OCI-LY1 (cell line): ENCODE results near the gene NTHL1.

Experiments
- H2AFZ ChIP-seq: fragments of 200-600 bp; sonication (generic), shearing (Covaris generic); 2 replicates; pipeline ENCODE4 v1.6.0; 2014; ENCODE audit warnings: antibody characterized with exemption, mild to moderate bottlenecking, low read length
- H3F3A ChIP-seq: fragments of 200-600 bp; sonication (generic), shearing (Covaris generic); 2 replicates; pipeline ENCODE4 v1.6.0; 2014; ENCODE audit warnings: mild to moderate bottlenecking, antibody characterized with exemption, low read length, moderate library complexity; ENCODE audit not compliant: insufficient read depth
- H3K27ac ChIP-seq: fragments of 200-600 bp; sonication (generic); 2 replicates; pipeline ENCODE4 v1.5.1; 2014; ENCODE audit warnings: low read length, mixed run types, mild to moderate bottlenecking, low read depth; ENCODE audit not compliant: poor library complexity, severe bottlenecking
- H3K27me3 ChIP-seq: fragments of 200-600 bp; sonication (generic); 2 replicates; pipeline ENCODE4 v1.6.0; 2014; ENCODE audit warnings: antibody characterized with exemption, mild to moderate bottlenecking, low read length, moderate library complexity; ENCODE audit not compliant: insufficient read depth
- H3K36me3 ChIP-seq: fragments of 200-600 bp; sonication (generic); 2 replicates; pipeline ENCODE4 v1.6.1; 2014; ENCODE audit warnings: mild to moderate bottlenecking, antibody characterized with exemption, low read length, moderate library complexity, mixed read lengths; ENCODE audit not compliant: insufficient read depth
- H3K4me1 ChIP-seq: fragments of 200-600 bp; sonication (generic); 2 replicates; pipeline ENCODE4 v1.5.1; 2014; ENCODE audit warnings: mild to moderate bottlenecking, low read length, moderate library complexity; ENCODE audit not compliant: insufficient read depth, severe bottlenecking
- H3K4me2 ChIP-seq: fragments of 200-600 bp; sonication (generic), shearing (Covaris generic); 2 replicates; pipeline ENCODE4 v1.6.1; 2014; ENCODE audit warnings: low read length
- H3K4me3 ChIP-seq: fragments of 200-600 bp; sonication (generic); 2 replicates; pipeline ENCODE4 v1.5.1; 2014; ENCODE audit warnings: low read length, low read depth, mild to moderate bottlenecking, mixed read lengths; ENCODE audit not compliant: poor library complexity, severe bottlenecking
- H3K79me2 ChIP-seq: fragments of 200-600 bp; shearing (Covaris generic); 2 replicates; pipeline ENCODE4 v1.6.1; 2016; ENCODE audit warnings: mixed run types, low read length, mixed read lengths; ENCODE audit not compliant: insufficient read depth
- H3K9ac ChIP-seq: fragments of 200-600 bp; sonication (generic), shearing (Covaris generic); 2 replicates; pipeline ENCODE4 v1.6.1; 2014; ENCODE audit warnings: mild to moderate bottlenecking, low read length, mixed read lengths
- H3K9me2 ChIP-seq: fragments of 200-600 bp; sonication (generic), shearing (Covaris generic); 2 replicates; pipeline ENCODE4 v1.6.1; 2014; ENCODE audit warnings: low read depth, mild to moderate bottlenecking, low read length, mixed read lengths
- H3K9me3 ChIP-seq: fragments of 200-600 bp; shearing (Covaris generic); 2 replicates; pipeline ENCODE4 v1.6.1; 2014; ENCODE audit warnings: low read length, mixed read lengths
- H4K20me1 ChIP-seq: fragments of 200-600 bp; sonication (generic), shearing (Covaris generic); 2 replicates; pipeline ENCODE4 v1.6.0; 2016; ENCODE audit warnings: mild to moderate bottlenecking, low read length; ENCODE audit not compliant: insufficient read depth
- CTCF ChIP-seq: fragments of 200-600 bp; sonication (generic), shearing (Covaris generic); IDR thresholded peaks from 2 replicates; pipeline ENCODE4 v1.5.1; 2017; ENCODE audit warnings: mild to moderate bottlenecking, antibody characterized with exemption, low read length, moderate library complexity, mixed read lengths
- EZH2 ChIP-seq: fragments of 200-600 bp; sonication (generic), shearing (Covaris generic); IDR thresholded peaks from 2 replicates; pipeline ENCODE4 v1.8.0; 2017; ENCODE audit warnings: borderline replicate concordance, mixed run types, mild to moderate bottlenecking, antibody characterized with exemption, low read length, moderate library complexity, mixed read lengths

NTHL1 gene

GRCh38 chr16:2056077-2056476 lies 8.4 kb upstream of the NTHL1 start:
- Histone ChIP-seq H3K27ac (no peak overlapping the region), H3K36me3 (peaks cover 34% of the 10 kb centered on the region), H3K27me3 (no peaks in the 10 kb centered on the region), H3K9me3 (no peaks in the 10 kb centered on the region), H3K4me1 (peaks cover 26% of the 10 kb centered on the region), H3F3A (no peaks in the 10 kb centered on the region), H3K9me2 (no peaks in the 10 kb centered on the region), H3K79me2 (no peaks in the 10 kb centered on the region), H4K20me1 (no peaks in the 10 kb centered on the region), H3K4me2 (no peak overlapping the region), H3K9ac (no peak overlapping the region), H3K4me3 (no peak overlapping the region), H2AFZ (no peak overlapping the region)
- TF ChIP-seq EZH2 (no peak), CTCF (peak; percentile 43; the same call in 1 of the 2 replicates)

GRCh38 chr16:2054543-2055245 lies 7.1 kb upstream of the NTHL1 start:
- H2AFZ ChIP-seq = no peak overlapping the region
- H3K4me1 ChIP-seq = peaks cover 26% of the 10 kb centered on the region
- no peak overlapping the region for H3K9ac ChIP-seq

GRCh38 chr16:2053897-2054296 lies 6.3 kb upstream of the NTHL1 start:
- H3F3A ChIP-seq = no peaks in the 10 kb centered on the region

More at GRCh38 chr16:2054543-2055245, 7.1 kb upstream of the NTHL1 start:
- Histone ChIP-seq H3K27me3 (no peaks in the 10 kb centered on the region), H3K9me2 (no peaks in the 10 kb centered on the region), H3K36me3 (peaks cover 34% of the 10 kb centered on the region; the same call in 1 of the 2 replicates), H3K27ac (peak overlapping the region; percentile 41), H3K79me2 (no peaks in the 10 kb centered on the region), H3F3A (no peaks in the 10 kb centered on the region), H3K4me2 (no peak overlapping the region), H4K20me1 (no peaks in the 10 kb centered on the region), H3K9me3 (no peaks in the 10 kb centered on the region), H3K4me3 (no peak overlapping the region)
- TF ChIP-seq EZH2 (no peak), CTCF (no peak)

More at GRCh38 chr16:2053897-2054296, 6.3 kb upstream of the NTHL1 start:
- TF ChIP-seq EZH2 (no peak), CTCF (no peak)
- no peak overlapping the region for H3K4me3 ChIP-seq
- peaks cover 26% of the 10 kb centered on the region for H3K4me1 ChIP-seq
- no peaks in the 10 kb centered on the region for H4K20me1 ChIP-seq
- no peak overlapping the region for H3K4me2 ChIP-seq
- H3K9me2 ChIP-seq = no peaks in the 10 kb centered on the region
- no peak overlapping the region for H3K27ac ChIP-seq
- H3K27me3 ChIP-seq = no peaks in the 10 kb centered on the region
- H3K36me3 ChIP-seq = peaks cover 34% of the 10 kb centered on the region; the same call in 1 of the 2 replicates
- H3K9me3 ChIP-seq = no peaks in the 10 kb centered on the region
- H3K9ac ChIP-seq = no peak overlapping the region
- no peak overlapping the region for H2AFZ ChIP-seq
- no peaks in the 10 kb centered on the region for H3K79me2 ChIP-seq
